ENCODE data around the gene EFHB.
"Not testable (repeated sequence)": the region's sequence is repeated elsewhere in the genome, so short reads cannot be mapped to it uniquely, and the experiment has no call there.

The EFHB gene

DNA sequence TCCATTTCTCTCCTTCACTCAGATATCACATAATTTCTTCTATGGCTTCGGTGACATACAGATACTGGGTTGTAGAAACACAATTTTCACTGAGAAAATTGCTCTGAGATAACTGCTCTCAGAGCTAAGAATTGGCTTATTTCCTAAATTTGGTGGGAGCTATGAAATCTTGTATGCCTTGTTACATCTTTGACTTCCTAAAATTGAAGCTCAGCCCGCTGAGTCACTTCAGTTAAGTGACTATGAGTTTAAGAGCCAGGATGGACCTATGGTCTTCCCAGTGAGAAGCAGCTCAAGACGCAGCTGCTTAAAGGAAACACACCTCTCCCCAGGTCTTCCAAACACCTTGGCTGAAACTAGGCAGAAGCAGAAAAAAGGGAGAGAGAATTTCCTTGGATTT, 56.4 kb downstream of the EFHB start:
- TF ChIP-seq CTCF (IDR thresholded peaks at IDR 0.05) = no peak
- Mint-ChIP-seq H3K27ac (no peak overlapping the region), H3K36me3 (ENCODE audit: low read depth) (no peaks in the 10 kb centered on the region), H3K4me3 (no peak overlapping the region), H3K27me3 (ENCODE audit: low read depth, poor library complexity) (peaks cover 7% of the 10 kb centered on the region), H3K4me1 (no peaks in the 10 kb centered on the region), H3K9me3 (no peaks in the 10 kb centered on the region)
- DNase-seq = no peak

GRCh38 chr3:19866751-19867347, 67.2 kb downstream of the EFHB start:
- Mint-ChIP-seq H3K4me3 (no peak overlapping the region), H3K27me3 (ENCODE audit: low read depth, poor library complexity) (no peaks in the 10 kb centered on the region), H3K36me3 (ENCODE audit: low read depth) (no peaks in the 10 kb centered on the region), H3K27ac (no peak overlapping the region), H3K4me1 (no peaks in the 10 kb centered on the region), H3K9me3 (peaks cover 8% of the 10 kb centered on the region)
- TF ChIP-seq CTCF (IDR thresholded peaks at IDR 0.05) = peak; percentile 85
- peak; percentile 58 for DNase-seq

DNA sequence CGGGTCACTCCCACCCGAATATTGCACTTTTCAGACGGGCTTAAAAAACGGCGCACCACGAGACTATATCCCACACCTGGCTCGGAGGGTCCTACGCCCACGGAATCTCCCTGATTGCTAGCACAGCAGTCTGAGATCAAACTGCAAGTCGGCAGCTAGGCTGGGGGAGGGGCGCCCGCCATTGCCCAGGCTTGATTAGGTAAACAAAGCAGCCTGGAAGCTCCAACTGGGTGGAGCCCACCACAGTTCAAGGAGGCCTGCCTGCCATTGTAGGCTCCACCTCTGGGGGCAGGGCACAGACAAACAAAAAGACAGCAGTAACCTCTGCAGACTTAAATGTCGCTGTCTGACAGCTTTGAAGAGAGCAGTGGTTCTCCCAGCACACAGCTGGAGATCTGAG, 78.7 kb downstream of the EFHB start:
- H3K4me1 Mint-ChIP-seq; H3K36me3 Mint-ChIP-seq (ENCODE audit: low read depth); H3K27me3 Mint-ChIP-seq (ENCODE audit: low read depth, poor library complexity); H3K27ac Mint-ChIP-seq; H3K4me3 Mint-ChIP-seq: not testable (repeated sequence)
- DNase-seq = peak; percentile 36
- H3K9me3 Mint-ChIP-seq = peaks cover 36% of the 10 kb centered on the region

GRCh38 chr3:19846609-19847008, 87.4 kb downstream of the EFHB start:
- not testable (repeated sequence) for H3K36me3 Mint-ChIP-seq (ENCODE audit: low read depth); H3K27ac Mint-ChIP-seq; H3K4me1 Mint-ChIP-seq; H3K4me3 Mint-ChIP-seq; H3K27me3 Mint-ChIP-seq (ENCODE audit: low read depth, poor library complexity); DNase-seq
- peaks cover 21% of the 10 kb centered on the region for H3K9me3 Mint-ChIP-seq

Data from nephron progenitor cell (in vitro differentiated cells).